HEK293 (cell line): ENCODE results near the gene TFAM.

Experiments used
- PRDM1 ChIP-seq: fragments of 450-650 bp; formaldehyde crosslinking; IDR thresholded peaks from 2 replicates; pipeline ENCODE4; 2016; ENCODE audit warnings: missing biosample characterization, missing genetic modification characterization
- TCF7L2 ChIP-seq: IDR thresholded peaks from 2 replicates; pipeline ENCODE4 v1.6.1; 2011; ENCODE audit warnings: low read depth, mild to moderate bottlenecking, inconsistent platforms, low read length, moderate library complexity, borderline replicate concordance
- ZNF223 ChIP-seq: fragments of 450-650 bp; formaldehyde crosslinking; IDR thresholded peaks from 2 replicates; pipeline ENCODE4 v1.5.1; 2016; ENCODE audit warnings: missing biosample characterization, missing genetic modification characterization
- ZNF292 ChIP-seq: fragments of 450-650 bp; formaldehyde crosslinking; IDR thresholded peaks from 2 replicates; pipeline ENCODE4 v1.5.1; 2016; ENCODE audit warnings: low read depth, missing biosample characterization, missing genetic modification characterization, borderline replicate concordance
- ZNF423 ChIP-seq: fragments of 450-650 bp; formaldehyde crosslinking; IDR thresholded peaks from 2 replicates; pipeline ENCODE4 v1.5.1; 2016; ENCODE audit warnings: missing biosample characterization, missing genetic modification characterization
- ZNF426 ChIP-seq: fragments of 450-650 bp; formaldehyde crosslinking; IDR thresholded peaks from 2 replicates; pipeline ENCODE4 v1.5.1; 2017; ENCODE audit warnings: missing biosample characterization, missing genetic modification characterization, mild to moderate bottlenecking, inconsistent platforms, moderate library complexity
- TF ChIP-seq, protein P1 (sequence below): fragments of 450-650 bp; formaldehyde crosslinking; IDR thresholded peaks from 2 replicates; pipeline ENCODE4 v1.5.1; 2016; ENCODE audit warnings: missing biosample characterization, missing genetic modification characterization
- TF ChIP-seq, protein P2 (sequence below): IDR thresholded peaks from 2 replicates; pipeline ENCODE4 v1.6.1; 2011; ENCODE audit warnings: mild to moderate bottlenecking, low read depth, low read length, borderline replicate concordance
- TF ChIP-seq, protein P3 (sequence below): fragments of 450-650 bp; formaldehyde crosslinking; IDR thresholded peaks from 2 replicates; pipeline ENCODE4 v1.5.1; 2016; ENCODE audit warnings: missing biosample characterization, missing genetic modification characterization
- TF ChIP-seq, protein P4 (sequence below): fragments of 450-650 bp; formaldehyde crosslinking; IDR thresholded peaks from 2 replicates; pipeline ENCODE4 v1.5.1; 2016; ENCODE audit warnings: missing biosample characterization, missing genetic modification characterization, low read depth

DNA sequence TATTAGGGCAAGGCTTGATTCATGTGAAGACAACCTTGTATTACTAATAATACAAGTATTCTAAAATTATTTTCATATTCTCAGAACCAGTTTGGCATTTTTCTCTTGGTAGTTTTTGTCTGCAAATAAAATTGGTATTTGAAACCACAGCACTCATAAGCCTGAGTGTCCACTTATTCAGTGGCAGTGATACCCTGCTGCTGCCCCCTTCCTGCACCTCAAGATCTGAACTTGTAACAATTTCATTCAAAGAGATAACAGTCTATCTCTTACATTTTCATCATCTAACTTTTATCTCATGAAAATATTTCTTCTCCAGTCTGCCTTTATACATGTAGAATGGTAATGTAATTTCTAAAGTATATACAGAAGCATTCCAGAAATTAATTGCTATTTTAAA lies 9.3 kb downstream of the TFAM start:
- TF ChIP-seq, protein P1, sequence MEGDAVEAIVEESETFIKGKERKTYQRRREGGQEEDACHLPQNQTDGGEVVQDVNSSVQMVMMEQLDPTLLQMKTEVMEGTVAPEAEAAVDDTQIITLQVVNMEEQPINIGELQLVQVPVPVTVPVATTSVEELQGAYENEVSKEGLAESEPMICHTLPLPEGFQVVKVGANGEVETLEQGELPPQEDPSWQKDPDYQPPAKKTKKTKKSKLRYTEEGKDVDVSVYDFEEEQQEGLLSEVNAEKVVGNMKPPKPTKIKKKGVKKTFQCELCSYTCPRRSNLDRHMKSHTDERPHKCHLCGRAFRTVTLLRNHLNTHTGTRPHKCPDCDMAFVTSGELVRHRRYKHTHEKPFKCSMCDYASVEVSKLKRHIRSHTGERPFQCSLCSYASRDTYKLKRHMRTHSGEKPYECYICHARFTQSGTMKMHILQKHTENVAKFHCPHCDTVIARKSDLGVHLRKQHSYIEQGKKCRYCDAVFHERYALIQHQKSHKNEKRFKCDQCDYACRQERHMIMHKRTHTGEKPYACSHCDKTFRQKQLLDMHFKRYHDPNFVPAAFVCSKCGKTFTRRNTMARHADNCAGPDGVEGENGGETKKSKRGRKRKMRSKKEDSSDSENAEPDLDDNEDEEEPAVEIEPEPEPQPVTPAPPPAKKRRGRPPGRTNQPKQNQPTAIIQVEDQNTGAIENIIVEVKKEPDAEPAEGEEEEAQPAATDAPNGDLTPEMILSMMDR (tag by site-specific recombination) = no peak
- no peak for TF ChIP-seq PRDM1
- TF ChIP-seq ZNF292 (tag by site-specific recombination) = no peak
- no peak for TF ChIP-seq ZNF426 (tag by site-specific recombination)
- TF ChIP-seq, protein P2, sequence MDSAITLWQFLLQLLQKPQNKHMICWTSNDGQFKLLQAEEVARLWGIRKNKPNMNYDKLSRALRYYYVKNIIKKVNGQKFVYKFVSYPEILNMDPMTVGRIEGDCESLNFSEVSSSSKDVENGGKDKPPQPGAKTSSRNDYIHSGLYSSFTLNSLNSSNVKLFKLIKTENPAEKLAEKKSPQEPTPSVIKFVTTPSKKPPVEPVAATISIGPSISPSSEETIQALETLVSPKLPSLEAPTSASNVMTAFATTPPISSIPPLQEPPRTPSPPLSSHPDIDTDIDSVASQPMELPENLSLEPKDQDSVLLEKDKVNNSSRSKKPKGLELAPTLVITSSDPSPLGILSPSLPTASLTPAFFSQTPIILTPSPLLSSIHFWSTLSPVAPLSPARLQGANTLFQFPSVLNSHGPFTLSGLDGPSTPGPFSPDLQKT = no peak
- TF ChIP-seq, protein P3, sequence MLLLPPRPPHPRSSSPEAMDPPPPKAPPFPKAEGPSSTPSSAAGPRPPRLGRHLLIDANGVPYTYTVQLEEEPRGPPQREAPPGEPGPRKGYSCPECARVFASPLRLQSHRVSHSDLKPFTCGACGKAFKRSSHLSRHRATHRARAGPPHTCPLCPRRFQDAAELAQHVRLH = no peak
- no peak for TF ChIP-seq ZNF423 (tag by site-specific recombination)
- TF ChIP-seq TCF7L2 = no peak
- TF ChIP-seq, protein P4, sequence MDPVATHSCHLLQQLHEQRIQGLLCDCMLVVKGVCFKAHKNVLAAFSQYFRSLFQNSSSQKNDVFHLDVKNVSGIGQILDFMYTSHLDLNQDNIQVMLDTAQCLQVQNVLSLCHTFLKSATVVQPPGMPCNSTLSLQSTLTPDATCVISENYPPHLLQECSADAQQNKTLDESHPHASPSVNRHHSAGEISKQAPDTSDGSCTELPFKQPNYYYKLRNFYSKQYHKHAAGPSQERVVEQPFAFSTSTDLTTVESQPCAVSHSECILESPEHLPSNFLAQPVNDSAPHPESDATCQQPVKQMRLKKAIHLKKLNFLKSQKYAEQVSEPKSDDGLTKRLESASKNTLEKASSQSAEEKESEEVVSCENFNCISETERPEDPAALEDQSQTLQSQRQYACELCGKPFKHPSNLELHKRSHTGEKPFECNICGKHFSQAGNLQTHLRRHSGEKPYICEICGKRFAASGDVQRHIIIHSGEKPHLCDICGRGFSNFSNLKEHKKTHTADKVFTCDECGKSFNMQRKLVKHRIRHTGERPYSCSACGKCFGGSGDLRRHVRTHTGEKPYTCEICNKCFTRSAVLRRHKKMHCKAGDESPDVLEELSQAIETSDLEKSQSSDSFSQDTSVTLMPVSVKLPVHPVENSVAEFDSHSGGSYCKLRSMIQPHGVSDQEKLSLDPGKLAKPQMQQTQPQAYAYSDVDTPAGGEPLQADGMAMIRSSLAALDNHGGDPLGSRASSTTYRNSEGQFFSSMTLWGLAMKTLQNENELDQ (tag by site-specific recombination) = no peak
- TF ChIP-seq ZNF223 (tag by site-specific recombination) = no peak
